OCI-LY3 (cell line): ENCODE data around the gene FANCC.

Experiments used
- H2AFZ ChIP-seq: fragments of 200-600, 300-600 bp; shearing (Covaris generic); 2 replicates; pipeline ENCODE4 v1.6.0; 2014; ENCODE audit warnings: antibody characterized with exemption, low read depth, low read length
- H3K27ac ChIP-seq: fragments of 200-600, 300-600 bp; sonication (generic); 2 replicates; pipeline ENCODE4 v1.5.1; 2014; ENCODE audit warnings: mild to moderate bottlenecking, low read length, moderate library complexity, mixed read lengths
- H3K27me3 ChIP-seq: fragments of 200-600, 300-600 bp; sonication (generic); 2 replicates; pipeline ENCODE4 v1.6.1; 2014; ENCODE audit warnings: low read depth, low read length, mixed read lengths
- H3K36me3 ChIP-seq: fragments of 200-600, 300-600 bp; sonication (generic); replicated peaks from 2 replicates; pipeline ENCODE3; 2014; ENCODE audit warnings: low read depth, low read length, mixed read lengths
- H3K4me1 ChIP-seq: fragments of 300-600, 200-600 bp; sonication (generic); 2 replicates; pipeline ENCODE4 v1.6.1; 2014; ENCODE audit warnings: low read length, mixed read lengths
- H3K4me2 ChIP-seq: fragments of 200-600, 300-600 bp; sonication (generic); 2 replicates; pipeline ENCODE4 v1.6.1; 2014; ENCODE audit warnings: low read length, mixed read lengths
- H3K4me3 ChIP-seq: fragments of 300-600, 200-600 bp; sonication (generic); 2 replicates; pipeline ENCODE4 v1.5.1; 2014; ENCODE audit warnings: antibody characterized with exemption, mild to moderate bottlenecking, low read length, moderate library complexity
- H3K79me2 ChIP-seq: fragments of 300-600, 200-600 bp; shearing (Covaris generic); 2 replicates; pipeline ENCODE4 v1.6.1; 2014; ENCODE audit warnings: mild to moderate bottlenecking, low read length, mixed read lengths
- H3K9ac ChIP-seq: fragments of 300-600, 200-600 bp; shearing (Covaris generic); 2 replicates; pipeline ENCODE4 v1.6.0; 2014; ENCODE audit warnings: mild to moderate bottlenecking, low read length, moderate library complexity
- H3K9me3 ChIP-seq: fragments of 200-600, 300-600 bp; shearing (Covaris generic); 2 replicates; pipeline ENCODE4 v1.6.1; 2014; ENCODE audit warnings: low read length, mixed read lengths; ENCODE audit not compliant: insufficient read depth
- H4K20me1 ChIP-seq: fragments of 200-600, 300-600 bp; sonication (generic); 2 replicates; pipeline ENCODE4 v1.6.1; 2016; ENCODE audit warnings: low read length, mixed read lengths; ENCODE audit not compliant: insufficient read depth
- EZH2phosphoT487 ChIP-seq: fragments of 200-600 bp; shearing (Covaris generic); IDR thresholded peaks from 2 replicates; pipeline ENCODE4 v1.6.1; 2018; ENCODE audit warnings: antibody characterized with exemption, mixed run types, low read depth
- TF ChIP-seq, protein P1 (sequence below): fragments of 200-600, 300-600 bp; sonication (generic); IDR thresholded peaks from 2 replicates; pipeline ENCODE4 v1.5.1; 2014; ENCODE audit warnings: antibody characterized with exemption, low read length, low read depth

FANCC gene

GRCh38 chr9:95125652-95126051, 191.9 kb downstream of the FANCC start:
- no peak overlapping the region for H2AFZ ChIP-seq
- H3K27ac ChIP-seq = no peak overlapping the region
- H3K79me2 ChIP-seq = no peaks in the 10 kb centered on the region
- no peak overlapping the region for H3K4me2 ChIP-seq
- no peak overlapping the region for H3K4me3 ChIP-seq
- no peaks in the 10 kb centered on the region for H3K4me1 ChIP-seq
- H3K36me3 ChIP-seq = no peaks in the 10 kb centered on the region
- no peaks in the 10 kb centered on the region for H3K9me3 ChIP-seq
- no peak overlapping the region for H3K9ac ChIP-seq
- H4K20me1 ChIP-seq = no peaks in the 10 kb centered on the region
- TF ChIP-seq, protein P1, sequence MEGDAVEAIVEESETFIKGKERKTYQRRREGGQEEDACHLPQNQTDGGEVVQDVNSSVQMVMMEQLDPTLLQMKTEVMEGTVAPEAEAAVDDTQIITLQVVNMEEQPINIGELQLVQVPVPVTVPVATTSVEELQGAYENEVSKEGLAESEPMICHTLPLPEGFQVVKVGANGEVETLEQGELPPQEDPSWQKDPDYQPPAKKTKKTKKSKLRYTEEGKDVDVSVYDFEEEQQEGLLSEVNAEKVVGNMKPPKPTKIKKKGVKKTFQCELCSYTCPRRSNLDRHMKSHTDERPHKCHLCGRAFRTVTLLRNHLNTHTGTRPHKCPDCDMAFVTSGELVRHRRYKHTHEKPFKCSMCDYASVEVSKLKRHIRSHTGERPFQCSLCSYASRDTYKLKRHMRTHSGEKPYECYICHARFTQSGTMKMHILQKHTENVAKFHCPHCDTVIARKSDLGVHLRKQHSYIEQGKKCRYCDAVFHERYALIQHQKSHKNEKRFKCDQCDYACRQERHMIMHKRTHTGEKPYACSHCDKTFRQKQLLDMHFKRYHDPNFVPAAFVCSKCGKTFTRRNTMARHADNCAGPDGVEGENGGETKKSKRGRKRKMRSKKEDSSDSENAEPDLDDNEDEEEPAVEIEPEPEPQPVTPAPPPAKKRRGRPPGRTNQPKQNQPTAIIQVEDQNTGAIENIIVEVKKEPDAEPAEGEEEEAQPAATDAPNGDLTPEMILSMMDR = no peak
- no peak for TF ChIP-seq EZH2phosphoT487
- no peaks in the 10 kb centered on the region for H3K27me3 ChIP-seq

DNA sequence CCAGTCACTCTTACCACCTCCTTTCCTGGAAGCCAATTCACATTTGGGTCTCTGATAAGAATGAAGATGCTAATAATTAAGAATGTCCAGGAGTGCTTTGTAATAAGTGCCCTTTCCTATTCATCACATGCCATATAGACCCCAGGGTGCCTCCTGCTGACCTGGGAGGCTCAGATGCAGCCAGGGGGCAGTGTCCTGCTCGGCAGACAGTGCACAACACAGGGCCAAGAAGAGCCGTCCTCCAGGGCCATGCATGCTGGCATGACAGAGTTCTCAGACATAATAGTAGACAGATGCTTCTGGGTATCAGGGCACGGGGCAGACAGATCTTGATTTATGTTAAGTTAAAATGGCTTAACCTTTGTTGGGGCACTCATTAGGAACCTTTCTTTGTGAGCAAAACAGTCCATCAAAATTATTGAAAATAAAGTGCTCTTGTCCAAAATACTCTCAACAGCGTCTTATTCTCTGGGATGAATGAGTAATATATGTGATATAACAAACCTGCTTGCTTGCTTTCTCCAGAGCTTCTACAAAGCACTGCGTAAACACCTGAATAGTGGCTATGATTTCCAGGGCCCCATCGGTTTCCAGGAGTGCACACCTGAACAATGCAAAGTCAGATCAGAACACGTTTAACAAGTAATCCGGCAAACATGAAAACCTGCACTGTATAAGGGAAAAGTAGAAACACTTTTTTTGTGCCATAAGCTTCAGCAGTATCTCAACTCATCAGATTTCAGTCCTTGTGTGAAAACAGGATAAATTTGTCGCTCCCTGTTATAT, 192.7 kb downstream of the FANCC start:
- Histone ChIP-seq H3K9ac (no peak overlapping the region), H3K36me3 (no peaks in the 10 kb centered on the region), H3K9me3 (no peaks in the 10 kb centered on the region), H3K4me2 (no peak overlapping the region), H4K20me1 (no peaks in the 10 kb centered on the region), H3K79me2 (no peaks in the 10 kb centered on the region), H3K27me3 (no peaks in the 10 kb centered on the region), H2AFZ (no peak overlapping the region), H3K27ac (no peak overlapping the region), H3K4me1 (no peaks in the 10 kb centered on the region), H3K4me3 (no peak overlapping the region)
- TF ChIP-seq EZH2phosphoT487 = no peak
- TF ChIP-seq, protein P1 = peak; percentile 44

- Histone ChIP-seq H2AFZ (no peak overlapping the region), H3K79me2 (no peaks in the 10 kb centered on the region), H3K9ac (no peak overlapping the region), H3K4me1 (peaks cover 21% of the 10 kb centered on the region), H3K4me3 (no peak overlapping the region), H3K27me3 (no peaks in the 10 kb centered on the region), H3K4me2 (no peak overlapping the region), H3K27ac (no peak overlapping the region), H4K20me1 (no peaks in the 10 kb centered on the region), H3K9me3 (no peaks in the 10 kb centered on the region), H3K36me3 (no peaks in the 10 kb centered on the region)
- no peak for TF ChIP-seq EZH2phosphoT487
- TF ChIP-seq, protein P1 = no peak
Observed at GRCh38 chr9:95120781-95121370, 196.6 kb downstream of the FANCC start.

- no peak for TF ChIP-seq EZH2phosphoT487
- TF ChIP-seq, protein P1 = no peak
- H3K9ac ChIP-seq = no peak overlapping the region
Observed at GRCh38 chr9:95118596-95118995, 198.9 kb downstream of the FANCC start.

More at GRCh38 chr9:95118596-95118995, 198.9 kb downstream of the FANCC start:
- Histone ChIP-seq H3K4me1 (peaks cover 37% of the 10 kb centered on the region), H3K9me3 (no peaks in the 10 kb centered on the region), H4K20me1 (no peaks in the 10 kb centered on the region), H3K27me3 (no peaks in the 10 kb centered on the region), H3K36me3 (peaks cover 7% of the 10 kb centered on the region), H3K4me2 (no peak overlapping the region), H3K4me3 (no peak overlapping the region), H2AFZ (no peak overlapping the region), H3K27ac (no peak overlapping the region), H3K79me2 (no peaks in the 10 kb centered on the region)
